ENCODE measurements around the gene MTERF4.

The MTERF4 gene

DNA sequence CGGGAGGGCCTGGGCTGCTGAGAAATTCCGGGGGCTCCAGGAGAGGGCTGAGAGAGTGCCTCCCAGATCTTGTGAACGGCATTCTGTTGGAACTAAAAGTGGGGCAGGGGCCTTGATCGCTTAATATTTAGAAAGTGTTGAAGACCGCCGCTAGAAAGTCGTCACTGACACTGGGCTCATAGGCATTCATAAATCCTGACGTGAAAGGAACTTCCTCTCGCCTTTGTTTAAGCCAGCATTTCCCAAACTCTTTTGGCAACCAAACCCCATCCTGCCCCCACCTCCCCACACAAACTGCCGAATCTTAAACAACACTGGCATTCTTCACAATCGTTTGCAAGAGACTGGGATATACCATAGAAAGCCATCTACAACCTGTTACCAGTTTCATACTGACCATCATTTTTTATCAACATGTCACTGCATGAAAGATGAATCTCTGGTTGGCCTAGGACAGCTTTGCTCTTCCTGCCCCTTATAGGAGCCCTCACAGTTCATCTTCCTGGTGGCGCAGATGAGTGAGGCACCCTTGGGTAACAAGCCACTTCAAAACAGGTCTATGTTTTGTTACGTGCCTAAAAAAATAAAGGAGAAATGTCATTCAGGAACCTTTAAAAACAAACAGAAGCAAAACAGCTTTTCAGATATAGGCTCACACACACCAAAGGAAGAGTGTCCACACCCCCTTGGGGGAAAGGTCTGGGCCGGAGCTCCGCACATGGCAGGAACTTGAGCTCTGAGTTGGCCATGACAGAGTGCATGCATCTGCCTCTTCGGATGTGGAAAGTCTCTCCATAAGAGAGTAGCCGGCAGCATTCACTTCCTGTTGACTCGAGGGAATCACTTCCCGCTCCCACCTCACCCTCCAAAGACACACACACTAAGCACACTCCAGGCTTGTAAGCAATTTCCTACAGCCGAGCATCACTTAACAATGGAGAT, 13.0 kb downstream of the MTERF4 start:
- ATAC-seq = no peak
- TF ChIP-seq, protein P1, sequence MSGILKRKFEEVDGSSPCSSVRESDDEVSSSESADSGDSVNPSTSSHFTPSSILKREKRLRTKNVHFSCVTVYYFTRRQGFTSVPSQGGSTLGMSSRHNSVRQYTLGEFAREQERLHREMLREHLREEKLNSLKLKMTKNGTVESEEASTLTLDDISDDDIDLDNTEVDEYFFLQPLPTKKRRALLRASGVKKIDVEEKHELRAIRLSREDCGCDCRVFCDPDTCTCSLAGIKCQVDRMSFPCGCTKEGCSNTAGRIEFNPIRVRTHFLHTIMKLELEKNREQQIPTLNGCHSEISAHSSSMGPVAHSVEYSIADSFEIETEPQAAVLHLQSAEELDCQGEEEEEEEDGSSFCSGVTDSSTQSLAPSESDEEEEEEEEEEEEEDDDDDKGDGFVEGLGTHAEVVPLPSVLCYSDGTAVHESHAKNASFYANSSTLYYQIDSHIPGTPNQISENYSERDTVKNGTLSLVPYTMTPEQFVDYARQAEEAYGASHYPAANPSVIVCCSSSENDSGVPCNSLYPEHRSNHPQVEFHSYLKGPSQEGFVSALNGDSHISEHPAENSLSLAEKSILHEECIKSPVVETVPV (CRISPR knock-in tag; IDR thresholded peaks at IDR 0.05) = no peak
- TF ChIP-seq ZNF8 (CRISPR knock-in tag; IDR thresholded peaks at IDR 0.05) = no peak
- no peak for TF ChIP-seq PPARA (CRISPR knock-in tag; IDR thresholded peaks at IDR 0.05; ENCODE audit: borderline replicate concordance)
- no peak for TF ChIP-seq OSR1 (CRISPR knock-in tag; IDR thresholded peaks at IDR 0.05)
- TF ChIP-seq, protein P2, sequence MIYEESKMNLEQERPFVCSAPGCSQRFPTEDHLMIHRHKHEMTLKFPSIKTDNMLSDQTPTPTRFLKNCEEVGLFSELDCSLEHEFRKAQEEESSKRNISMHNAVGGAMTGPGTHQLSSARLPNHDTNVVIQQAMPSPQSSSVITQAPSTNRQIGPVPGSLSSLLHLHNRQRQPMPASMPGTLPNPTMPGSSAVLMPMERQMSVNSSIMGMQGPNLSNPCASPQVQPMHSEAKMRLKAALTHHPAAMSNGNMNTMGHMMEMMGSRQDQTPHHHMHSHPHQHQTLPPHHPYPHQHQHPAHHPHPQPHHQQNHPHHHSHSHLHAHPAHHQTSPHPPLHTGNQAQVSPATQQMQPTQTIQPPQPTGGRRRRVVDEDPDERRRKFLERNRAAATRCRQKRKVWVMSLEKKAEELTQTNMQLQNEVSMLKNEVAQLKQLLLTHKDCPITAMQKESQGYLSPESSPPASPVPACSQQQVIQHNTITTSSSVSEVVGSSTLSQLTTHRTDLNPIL (CRISPR knock-in tag; IDR thresholded peaks at IDR 0.05; ENCODE audit: low read depth) = no peak
- no peak for TF ChIP-seq ARNTL (CRISPR knock-in tag; IDR thresholded peaks at IDR 0.05; ENCODE audit: borderline replicate concordance, low read depth)
- no peak for TF ChIP-seq ZC3H10 (CRISPR knock-in tag; IDR thresholded peaks at IDR 0.05)
- TF ChIP-seq BACH2 (CRISPR knock-in tag; IDR thresholded peaks at IDR 0.05; ENCODE audit: borderline replicate concordance) = no peak
- no peak for TF ChIP-seq GLIS3 (CRISPR knock-in tag; IDR thresholded peaks at IDR 0.05)
- TF ChIP-seq TOX (CRISPR knock-in tag; IDR thresholded peaks at IDR 0.05; ENCODE audit: borderline replicate concordance) = no peak
- no peak for TF ChIP-seq SNAI2 (CRISPR knock-in tag; IDR thresholded peaks at IDR 0.05)
- no peak for TF ChIP-seq TCF4 (CRISPR knock-in tag; IDR thresholded peaks at IDR 0.05; ENCODE audit: borderline replicate concordance)
- no peak for TF ChIP-seq ZNF565 (CRISPR knock-in tag; conservative IDR thresholded peaks at IDR 0.05; ENCODE audit: low read depth)
- TF ChIP-seq ZFP3 (CRISPR knock-in tag; IDR thresholded peaks at IDR 0.05) = no peak
- TF ChIP-seq, protein P3, sequence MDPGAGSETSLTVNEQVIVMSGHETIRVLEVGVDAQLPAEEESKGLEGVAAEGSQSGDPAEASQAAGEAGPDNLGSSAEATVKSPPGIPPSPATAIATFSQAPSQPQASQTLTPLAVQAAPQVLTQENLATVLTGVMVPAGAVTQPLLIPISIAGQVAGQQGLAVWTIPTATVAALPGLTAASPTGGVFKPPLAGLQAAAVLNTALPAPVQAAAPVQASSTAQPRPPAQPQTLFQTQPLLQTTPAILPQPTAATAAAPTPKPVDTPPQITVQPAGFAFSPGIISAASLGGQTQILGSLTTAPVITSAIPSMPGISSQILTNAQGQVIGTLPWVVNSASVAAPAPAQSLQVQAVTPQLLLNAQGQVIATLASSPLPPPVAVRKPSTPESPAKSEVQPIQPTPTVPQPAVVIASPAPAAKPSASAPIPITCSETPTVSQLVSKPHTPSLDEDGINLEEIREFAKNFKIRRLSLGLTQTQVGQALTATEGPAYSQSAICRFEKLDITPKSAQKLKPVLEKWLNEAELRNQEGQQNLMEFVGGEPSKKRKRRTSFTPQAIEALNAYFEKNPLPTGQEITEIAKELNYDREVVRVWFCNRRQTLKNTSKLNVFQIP (CRISPR knock-in tag; IDR thresholded peaks at IDR 0.05; ENCODE audit: borderline replicate concordance, low read depth) = no peak

DNA sequence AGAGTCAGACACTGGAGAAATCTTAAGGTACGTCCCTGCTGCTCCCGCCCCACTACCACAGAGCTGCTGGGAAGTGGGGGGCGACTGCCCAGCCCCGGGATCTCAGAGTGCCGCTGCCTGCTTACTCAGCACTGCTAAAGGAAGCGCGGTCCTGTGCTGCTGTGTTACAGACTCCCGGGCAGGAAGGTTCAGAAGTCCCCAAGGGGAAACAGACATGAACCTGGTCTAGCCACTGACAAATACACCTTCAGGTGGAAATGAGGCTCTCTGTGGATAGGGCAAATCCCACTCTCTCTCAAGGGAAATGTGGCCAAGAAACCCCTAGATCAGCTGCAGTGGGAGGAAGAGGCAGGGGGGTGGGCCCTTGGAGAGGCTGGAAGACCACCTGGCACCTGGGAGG, 13.7 kb downstream of the MTERF4 start:
- ATAC-seq = no peak
- TF ChIP-seq ARNTL (CRISPR knock-in tag; IDR thresholded peaks at IDR 0.05; ENCODE audit: borderline replicate concordance, low read depth) (no peak), ZFP3 (CRISPR knock-in tag; IDR thresholded peaks at IDR 0.05) (no peak), CSDC2 (CRISPR knock-in tag; IDR thresholded peaks at IDR 0.05) (no peak), TCF4 (CRISPR knock-in tag; IDR thresholded peaks at IDR 0.05; ENCODE audit: borderline replicate concordance) (no peak), ZFP30 (CRISPR knock-in tag; IDR thresholded peaks at IDR 0.05) (no peak), GLIS3 (CRISPR knock-in tag; IDR thresholded peaks at IDR 0.05) (no peak), ESRRG (CRISPR knock-in tag; IDR thresholded peaks at IDR 0.05) (no peak), OSR1 (CRISPR knock-in tag; IDR thresholded peaks at IDR 0.05) (no peak), RARB (CRISPR knock-in tag; IDR thresholded peaks at IDR 0.05) (no peak), ISL1 (CRISPR knock-in tag; IDR thresholded peaks at IDR 0.05) (no peak), ZC3H10 (CRISPR knock-in tag; IDR thresholded peaks at IDR 0.05) (no peak), ZNF565 (CRISPR knock-in tag; conservative IDR thresholded peaks at IDR 0.05; ENCODE audit: low read depth) (no peak)
- TF ChIP-seq, protein P1 (CRISPR knock-in tag; IDR thresholded peaks at IDR 0.05) = no peak
- TF ChIP-seq, protein P4, sequence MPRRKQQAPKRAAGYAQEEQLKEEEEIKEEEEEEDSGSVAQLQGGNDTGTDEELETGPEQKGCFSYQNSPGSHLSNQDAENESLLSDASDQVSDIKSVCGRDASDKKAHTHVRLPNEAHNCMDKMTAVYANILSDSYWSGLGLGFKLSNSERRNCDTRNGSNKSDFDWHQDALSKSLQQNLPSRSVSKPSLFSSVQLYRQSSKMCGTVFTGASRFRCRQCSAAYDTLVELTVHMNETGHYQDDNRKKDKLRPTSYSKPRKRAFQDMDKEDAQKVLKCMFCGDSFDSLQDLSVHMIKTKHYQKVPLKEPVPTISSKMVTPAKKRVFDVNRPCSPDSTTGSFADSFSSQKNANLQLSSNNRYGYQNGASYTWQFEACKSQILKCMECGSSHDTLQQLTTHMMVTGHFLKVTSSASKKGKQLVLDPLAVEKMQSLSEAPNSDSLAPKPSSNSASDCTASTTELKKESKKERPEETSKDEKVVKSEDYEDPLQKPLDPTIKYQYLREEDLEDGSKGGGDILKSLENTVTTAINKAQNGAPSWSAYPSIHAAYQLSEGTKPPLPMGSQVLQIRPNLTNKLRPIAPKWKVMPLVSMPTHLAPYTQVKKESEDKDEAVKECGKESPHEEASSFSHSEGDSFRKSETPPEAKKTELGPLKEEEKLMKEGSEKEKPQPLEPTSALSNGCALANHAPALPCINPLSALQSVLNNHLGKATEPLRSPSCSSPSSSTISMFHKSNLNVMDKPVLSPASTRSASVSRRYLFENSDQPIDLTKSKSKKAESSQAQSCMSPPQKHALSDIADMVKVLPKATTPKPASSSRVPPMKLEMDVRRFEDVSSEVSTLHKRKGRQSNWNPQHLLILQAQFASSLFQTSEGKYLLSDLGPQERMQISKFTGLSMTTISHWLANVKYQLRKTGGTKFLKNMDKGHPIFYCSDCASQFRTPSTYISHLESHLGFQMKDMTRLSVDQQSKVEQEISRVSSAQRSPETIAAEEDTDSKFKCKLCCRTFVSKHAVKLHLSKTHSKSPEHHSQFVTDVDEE (CRISPR knock-in tag; IDR thresholded peaks at IDR 0.05) = no peak
